Panc1 (cell line): ENCODE results near the gene CHMP6.

Source experiments
- POLR2AphosphoS5 ChIP-seq: IDR thresholded peaks from 2 replicates; pipeline ENCODE4 v1.6.1; 2012; ENCODE audit warnings: mild to moderate bottlenecking, low read depth, low read length, moderate library complexity
- TF ChIP-seq, protein P1 (sequence below): fragments of 450-650 bp; IDR thresholded peaks from 2 replicates; pipeline ENCODE4 v1.5.1; 2017; ENCODE audit warnings: mild to moderate bottlenecking
- TF ChIP-seq, protein P2 (sequence below), 2 experiments: IDR thresholded peaks; 2 replicates each; pipeline ENCODE4 v1.6.1; 2011 to 2012; ENCODE audit warnings: low read depth in 2 of 2, control low read depth in 1 of 2, low read length in 1 of 2, mild to moderate bottlenecking in 1 of 2, moderate library complexity in 1 of 2; ENCODE audit not compliant: insufficient read depth in 1 of 2

DNA sequence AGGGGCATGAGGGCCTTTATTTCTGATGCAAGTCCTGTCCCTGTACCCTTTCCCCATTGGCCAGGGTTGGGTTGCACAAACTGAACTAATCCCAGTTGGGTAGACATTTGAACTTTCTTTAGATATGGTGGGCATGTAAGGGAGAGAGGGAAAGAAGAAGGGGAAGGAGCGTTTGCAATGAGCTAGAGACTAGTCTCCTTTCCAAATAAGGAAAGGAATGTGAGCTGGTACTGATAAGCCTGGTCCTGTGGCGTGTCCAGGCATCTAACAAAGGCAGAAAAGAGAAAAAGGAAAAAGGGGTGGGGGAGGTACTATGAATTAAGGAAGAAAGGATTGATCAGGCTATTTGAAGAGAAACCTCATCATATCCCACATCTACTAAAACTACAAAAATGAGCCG, 20.3 kb downstream of the CHMP6 start:
- TF ChIP-seq, protein P1, sequence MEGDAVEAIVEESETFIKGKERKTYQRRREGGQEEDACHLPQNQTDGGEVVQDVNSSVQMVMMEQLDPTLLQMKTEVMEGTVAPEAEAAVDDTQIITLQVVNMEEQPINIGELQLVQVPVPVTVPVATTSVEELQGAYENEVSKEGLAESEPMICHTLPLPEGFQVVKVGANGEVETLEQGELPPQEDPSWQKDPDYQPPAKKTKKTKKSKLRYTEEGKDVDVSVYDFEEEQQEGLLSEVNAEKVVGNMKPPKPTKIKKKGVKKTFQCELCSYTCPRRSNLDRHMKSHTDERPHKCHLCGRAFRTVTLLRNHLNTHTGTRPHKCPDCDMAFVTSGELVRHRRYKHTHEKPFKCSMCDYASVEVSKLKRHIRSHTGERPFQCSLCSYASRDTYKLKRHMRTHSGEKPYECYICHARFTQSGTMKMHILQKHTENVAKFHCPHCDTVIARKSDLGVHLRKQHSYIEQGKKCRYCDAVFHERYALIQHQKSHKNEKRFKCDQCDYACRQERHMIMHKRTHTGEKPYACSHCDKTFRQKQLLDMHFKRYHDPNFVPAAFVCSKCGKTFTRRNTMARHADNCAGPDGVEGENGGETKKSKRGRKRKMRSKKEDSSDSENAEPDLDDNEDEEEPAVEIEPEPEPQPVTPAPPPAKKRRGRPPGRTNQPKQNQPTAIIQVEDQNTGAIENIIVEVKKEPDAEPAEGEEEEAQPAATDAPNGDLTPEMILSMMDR: no peak
- TF ChIP-seq POLR2AphosphoS5: no peak
- TF ChIP-seq, protein P2, sequence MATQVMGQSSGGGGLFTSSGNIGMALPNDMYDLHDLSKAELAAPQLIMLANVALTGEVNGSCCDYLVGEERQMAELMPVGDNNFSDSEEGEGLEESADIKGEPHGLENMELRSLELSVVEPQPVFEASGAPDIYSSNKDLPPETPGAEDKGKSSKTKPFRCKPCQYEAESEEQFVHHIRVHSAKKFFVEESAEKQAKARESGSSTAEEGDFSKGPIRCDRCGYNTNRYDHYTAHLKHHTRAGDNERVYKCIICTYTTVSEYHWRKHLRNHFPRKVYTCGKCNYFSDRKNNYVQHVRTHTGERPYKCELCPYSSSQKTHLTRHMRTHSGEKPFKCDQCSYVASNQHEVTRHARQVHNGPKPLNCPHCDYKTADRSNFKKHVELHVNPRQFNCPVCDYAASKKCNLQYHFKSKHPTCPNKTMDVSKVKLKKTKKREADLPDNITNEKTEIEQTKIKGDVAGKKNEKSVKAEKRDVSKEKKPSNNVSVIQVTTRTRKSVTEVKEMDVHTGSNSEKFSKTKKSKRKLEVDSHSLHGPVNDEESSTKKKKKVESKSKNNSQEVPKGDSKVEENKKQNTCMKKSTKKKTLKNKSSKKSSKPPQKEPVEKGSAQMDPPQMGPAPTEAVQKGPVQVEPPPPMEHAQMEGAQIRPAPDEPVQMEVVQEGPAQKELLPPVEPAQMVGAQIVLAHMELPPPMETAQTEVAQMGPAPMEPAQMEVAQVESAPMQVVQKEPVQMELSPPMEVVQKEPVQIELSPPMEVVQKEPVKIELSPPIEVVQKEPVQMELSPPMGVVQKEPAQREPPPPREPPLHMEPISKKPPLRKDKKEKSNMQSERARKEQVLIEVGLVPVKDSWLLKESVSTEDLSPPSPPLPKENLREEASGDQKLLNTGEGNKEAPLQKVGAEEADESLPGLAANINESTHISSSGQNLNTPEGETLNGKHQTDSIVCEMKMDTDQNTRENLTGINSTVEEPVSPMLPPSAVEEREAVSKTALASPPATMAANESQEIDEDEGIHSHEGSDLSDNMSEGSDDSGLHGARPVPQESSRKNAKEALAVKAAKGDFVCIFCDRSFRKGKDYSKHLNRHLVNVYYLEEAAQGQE (IDR thresholded peaks at IDR 0.05; ENCODE audit: insufficient read depth in 1 of 2, low read depth in 2 of 2, low read length in 1 of 2): no peak
